ENCODE results near the gene CADM1.

GRCh38 chr11:115418081-115418480, 86.1 kb downstream of the CADM1 start:
- no peak for TF ChIP-seq POLR2A (IDR thresholded peaks at IDR 0.05)
- no peak for TF ChIP-seq CTCF (IDR thresholded peaks at IDR 0.05)

All from prostate gland (tissue), 2 donors.